Colonic mucosa (tissue), 4 donors: ENCODE data around the gene GPC4. TPM values are rescaled to one million over a fixed set of nuclear protein-coding genes. Genes with fewer than 3 reads are reported as not detected.

Experiments used
- DNase-seq: peaks from one replicate; pipeline ENCODE4 v3.0.0-alpha.2; 2020
- H3K27ac ChIP-seq: fragments of 200-600 bp; one replicate; pipeline ENCODE4 v1.8.0; 2021
- H3K27me3 ChIP-seq: fragments of 200-600 bp; one replicate; pipeline ENCODE4 v1.8.0; 2021
- H3K36me3 ChIP-seq: fragments of 200-600 bp; one replicate; pipeline ENCODE4 v1.8.0; 2021
- H3K4me1 ChIP-seq: fragments of 200-600 bp; one replicate; pipeline ENCODE4 v1.8.0; 2021; ENCODE audit warnings: mild to moderate bottlenecking
- H3K4me3 ChIP-seq: fragments of 200-600 bp; one replicate; pipeline ENCODE4 v1.8.0; 2021
- H3K9ac ChIP-seq, 2 donors: one replicate each; pipeline ENCODE4 v1.7.0; 2013; ENCODE audit warnings: control low read depth in 2 of 2, low read depth in 2 of 2, low read length in 2 of 2
- H3K9me3 ChIP-seq: fragments of 200-600 bp; one replicate; pipeline ENCODE4 v1.8.0; 2021
- CTCF ChIP-seq: fragments of 200-600 bp; IDR thresholded peaks from one replicate; pipeline ENCODE4 v1.8.0; 2022; ENCODE audit warnings: antibody characterized with exemption, mild to moderate bottlenecking
- intact Hi-C: fragments of 100-400 bp; cut with DNase I; formaldehyde crosslinking; loops from one replicate; pipeline ENCODE4 v1.14.1; 2022
- total RNA-seq, 2 donors: library from RNA; stranded (reverse); fragmentation: NEBNext Ultra II Directional in 1 of 2; extraction: Animal tissue kit (Norgen Biotek cat#: 25700) in 1 of 2; gene quantifications; one replicate each; pipeline ENCODE4 v1.2.1, GENCODE V29; 2021
- donor health status: healthy.
- donor health status: DM: no; HTN: no; CAD: no.
- donor health status: DM: no; HTN: no; CAD: no.

GPC4 gene
- total RNA-seq, 2 donors from 2014 or later: 15.4 to 20.9 TPM

DNA sequence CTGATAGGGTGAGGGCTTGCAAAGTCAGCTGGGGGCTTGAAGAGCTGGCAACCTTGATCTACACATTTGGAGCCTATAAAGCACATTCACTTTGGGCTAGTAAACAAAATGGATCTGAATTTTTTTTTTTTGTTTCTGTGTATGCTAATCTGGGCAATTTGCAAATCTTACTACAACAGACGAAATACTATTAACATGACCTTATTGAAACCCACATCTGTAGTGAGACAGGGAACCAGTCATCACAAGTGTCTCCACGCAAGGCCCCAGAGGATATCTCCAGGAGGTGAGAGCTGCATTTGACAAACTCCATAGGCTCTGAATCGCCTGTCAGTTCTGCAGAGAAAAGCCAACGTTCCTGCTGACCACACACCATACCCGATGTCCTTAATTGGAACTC is 164.1 kb downstream of the GPC4 start:
- H3K9ac ChIP-seq: no peak overlapping the region
- H3K9me3 ChIP-seq: no peaks in the 10 kb centered on the region
- no peak overlapping the region for H3K27ac ChIP-seq
- no peak for TF ChIP-seq CTCF
- H3K36me3 ChIP-seq: no peaks in the 10 kb centered on the region
- H3K27me3 ChIP-seq: no peaks in the 10 kb centered on the region
- H3K4me3 ChIP-seq: no peak overlapping the region
- H3K4me1 ChIP-seq: no peaks in the 10 kb centered on the region
- DNase-seq: no peak
- intact Hi-C loops: no loop called here

GRCh38 chrX:133250184-133251100 is 164.8 kb downstream of the GPC4 start:
- DNase-seq: no peak
- no peak overlapping the region for H3K4me3 ChIP-seq
- TF ChIP-seq CTCF: no peak
- H3K9ac ChIP-seq: no peak overlapping the region
- H3K9me3 ChIP-seq: no peaks in the 10 kb centered on the region
- H3K27me3 ChIP-seq: no peaks in the 10 kb centered on the region
- H3K36me3 ChIP-seq: no peaks in the 10 kb centered on the region
- no peak overlapping the region for H3K27ac ChIP-seq
- intact Hi-C loops: no loop called here
- no peaks in the 10 kb centered on the region for H3K4me1 ChIP-seq

Other genes starting within 250 kb of the GPC4 start
- not detected for gene TFDP3, start 197.1 kb downstream of the GPC4 start, total RNA-seq